ENCODE measurements around the gene NUTF2.

DNA sequence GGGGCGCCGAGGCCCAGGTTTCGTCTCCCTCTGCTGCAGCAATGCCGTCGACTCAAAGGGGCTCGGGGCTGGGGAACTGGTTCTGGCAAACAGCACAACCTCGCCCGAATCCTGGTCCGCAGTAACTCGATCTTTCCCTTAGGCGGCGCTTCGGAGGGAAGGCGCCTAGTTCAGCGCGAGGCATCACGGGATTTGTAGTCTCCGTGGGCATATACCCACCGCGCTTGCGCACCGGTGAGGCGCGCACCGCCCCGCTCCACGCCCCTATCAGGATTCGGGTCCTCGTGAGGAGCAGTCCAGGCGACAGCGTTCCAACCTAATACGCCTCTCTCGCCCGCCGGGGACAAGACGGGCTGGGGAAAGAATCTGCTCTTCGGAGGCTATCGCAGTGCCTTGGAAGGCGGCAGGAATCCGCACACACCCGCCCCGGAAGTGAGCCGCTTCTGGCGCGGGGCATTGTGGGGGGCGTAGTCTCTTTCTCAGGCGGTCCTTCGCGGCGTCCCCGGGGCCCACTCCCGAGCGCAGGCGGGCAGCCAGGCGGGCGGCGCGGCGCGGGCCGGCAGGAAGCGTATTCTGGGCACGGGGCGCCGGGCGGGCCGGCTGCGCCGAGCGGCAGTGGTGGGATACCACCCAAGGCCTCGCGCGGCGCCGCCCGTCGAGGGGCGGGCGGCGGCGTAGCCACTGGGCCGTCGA, 4.8 kb upstream of the NUTF2 start, which contains the start of gene THAP11:
- TF ChIP-seq CTCF (IDR thresholded peaks at IDR 0.05) (peak; percentile 83), EZH2 (IDR thresholded peaks at IDR 0.05; ENCODE audit: borderline replicate concordance, insufficient read depth, low read depth, low read length, poor library complexity, severe bottlenecking) (no peak)
